ENCODE data around the gene MAVS. TPM values are rescaled to one million over a fixed set of nuclear protein-coding genes. Genes with fewer than 3 reads are reported as not detected.

Gene MAVS
- 10 to 100 TPM; 23.3 to 32.3 (median 24.6) TPM for total RNA-seq

DNA sequence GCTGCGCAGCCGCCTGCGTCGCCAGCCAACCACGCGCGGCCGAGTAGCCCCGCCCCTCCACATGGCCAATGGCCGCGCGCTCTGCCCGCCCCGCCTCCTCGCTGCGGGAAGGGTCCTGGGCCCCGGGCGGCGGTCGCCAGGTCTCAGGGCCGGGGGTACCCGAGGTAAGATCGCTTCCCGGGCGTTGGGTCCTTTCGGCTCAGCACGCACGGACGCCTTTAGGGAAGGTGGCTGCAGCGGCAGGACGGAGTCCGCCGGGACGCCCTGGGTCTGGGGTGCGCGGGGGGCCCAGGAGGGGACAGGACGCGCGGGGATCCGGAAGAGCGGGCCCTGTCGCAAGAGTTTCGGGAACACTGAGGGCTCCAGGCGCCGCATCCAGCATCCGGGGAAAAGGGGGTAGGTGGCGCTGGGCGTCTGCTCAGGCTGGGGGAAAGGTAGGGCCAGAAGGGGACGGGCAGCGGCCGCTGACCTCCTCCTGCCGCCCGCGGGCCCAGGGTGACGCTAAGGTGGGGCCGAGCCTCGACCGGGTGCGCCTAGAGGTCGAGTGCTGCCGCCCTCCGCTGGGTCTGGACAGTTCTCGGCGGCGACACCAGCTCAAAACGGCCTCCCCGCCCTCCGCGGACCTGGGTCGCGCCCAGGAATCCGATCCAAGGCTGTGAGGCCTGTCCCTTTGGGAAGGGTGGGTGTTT lies at the start of gene MAVS:
TSS of gene MAVS (plus strand) at position 95 of the 689 bp plus-strand sequence. CDS start 7,791 bp downstream, outside the sequence.
- intact Hi-C loops (cut with DNase I; ENCODE audit: low total_unique reads): no loop called here
- TF ChIP-seq POLR2AphosphoS5 (IDR thresholded peaks at IDR 0.05) (peak; percentile 71 to 86 (median 84)), POLR2A (IDR thresholded peaks at IDR 0.05) (peak; percentile 45)
- TF ChIP-seq, protein P1, sequence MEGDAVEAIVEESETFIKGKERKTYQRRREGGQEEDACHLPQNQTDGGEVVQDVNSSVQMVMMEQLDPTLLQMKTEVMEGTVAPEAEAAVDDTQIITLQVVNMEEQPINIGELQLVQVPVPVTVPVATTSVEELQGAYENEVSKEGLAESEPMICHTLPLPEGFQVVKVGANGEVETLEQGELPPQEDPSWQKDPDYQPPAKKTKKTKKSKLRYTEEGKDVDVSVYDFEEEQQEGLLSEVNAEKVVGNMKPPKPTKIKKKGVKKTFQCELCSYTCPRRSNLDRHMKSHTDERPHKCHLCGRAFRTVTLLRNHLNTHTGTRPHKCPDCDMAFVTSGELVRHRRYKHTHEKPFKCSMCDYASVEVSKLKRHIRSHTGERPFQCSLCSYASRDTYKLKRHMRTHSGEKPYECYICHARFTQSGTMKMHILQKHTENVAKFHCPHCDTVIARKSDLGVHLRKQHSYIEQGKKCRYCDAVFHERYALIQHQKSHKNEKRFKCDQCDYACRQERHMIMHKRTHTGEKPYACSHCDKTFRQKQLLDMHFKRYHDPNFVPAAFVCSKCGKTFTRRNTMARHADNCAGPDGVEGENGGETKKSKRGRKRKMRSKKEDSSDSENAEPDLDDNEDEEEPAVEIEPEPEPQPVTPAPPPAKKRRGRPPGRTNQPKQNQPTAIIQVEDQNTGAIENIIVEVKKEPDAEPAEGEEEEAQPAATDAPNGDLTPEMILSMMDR (IDR thresholded peaks at IDR 0.05): peak in 1 of 3 donors; percentile 9

DNA sequence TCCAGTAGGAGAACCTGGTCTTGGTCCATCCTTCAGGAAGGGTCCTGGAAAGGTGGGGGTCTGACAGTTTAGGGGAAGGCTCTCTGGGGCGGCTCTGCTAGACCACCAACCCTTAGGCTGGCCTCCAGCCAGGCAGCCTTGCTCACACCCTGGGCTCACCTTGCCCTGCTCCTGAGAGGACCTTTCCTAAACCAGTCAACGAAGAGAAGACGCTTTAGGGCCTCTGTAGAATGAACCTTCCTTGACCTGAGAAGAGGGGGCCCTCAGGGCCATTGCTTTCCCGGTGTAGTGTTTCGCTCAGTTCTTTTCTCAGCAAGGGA lies 49.4 kb upstream of the MAVS start:
- H3K27ac ChIP-seq: peak overlapping the region; percentile 26 to 97

More for the DNA sequence above, at the start of gene MAVS:
- Histone ChIP-seq H3K27ac (peak within 1 kb of the TSS; percentile 92 to 95), H3K4me3 (peak within 1 kb of the TSS; percentile 83 to 98 (median 89)), H3K36me3 (no peaks in the 10 kb centered on the region), H3K4me1 (peaks cover 0 to 13% of the 10 kb centered on the region in 2 donors), H3K27me3 (no peaks in the 10 kb centered on the region), H3K9me3 (no peaks in the 10 kb centered on the region)
- DNase-seq (ENCODE audit: low spot score in 2 of 2): peak; percentile 28 to 88

DNA sequence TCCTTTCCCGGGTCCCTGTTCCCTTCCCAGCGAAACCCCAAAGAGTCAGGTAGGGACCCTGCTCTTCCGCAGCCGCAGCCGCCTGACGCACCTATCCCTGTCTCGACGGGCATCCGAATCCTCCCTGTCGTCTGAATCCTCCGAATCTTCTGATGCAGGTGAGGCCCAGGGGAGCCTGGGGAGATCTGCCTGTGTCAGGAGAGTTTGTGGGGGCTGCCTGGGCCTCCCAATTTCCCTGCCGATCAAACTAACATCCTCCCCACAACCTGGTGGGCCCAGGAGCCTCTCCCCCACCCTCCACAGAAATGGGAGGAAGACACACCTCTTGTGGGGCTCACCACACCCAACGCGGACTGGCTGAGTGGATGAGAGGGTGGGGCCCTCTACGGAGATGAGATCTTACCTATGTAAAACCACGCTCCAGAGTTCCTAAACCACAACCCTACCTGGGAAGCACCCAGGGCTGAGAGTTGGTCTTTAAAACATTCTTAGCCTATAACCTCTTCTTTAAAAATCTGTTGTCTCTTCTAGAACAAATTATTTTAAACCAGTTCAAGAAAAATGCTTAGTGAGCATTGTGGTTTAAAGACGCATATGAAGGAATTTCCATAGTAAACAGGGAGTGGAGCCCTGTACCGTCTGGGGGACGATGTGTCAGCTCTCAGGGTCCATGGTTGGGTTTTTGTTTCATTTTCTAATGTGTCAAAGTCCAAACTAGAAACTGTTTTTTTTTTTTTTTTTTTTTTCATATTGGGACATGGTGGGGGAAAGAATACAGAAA lies 48.9 kb upstream of the MAVS start:
- no peaks in the 10 kb centered on the region for H3K9me3 ChIP-seq
- H3K27me3 ChIP-seq: no peaks in the 10 kb centered on the region
- TF ChIP-seq POLR2A (IDR thresholded peaks at IDR 0.05) (no peak), POLR2AphosphoS5 (IDR thresholded peaks at IDR 0.05) (no peak)
- TF ChIP-seq, protein P1 (IDR thresholded peaks at IDR 0.05): no peak
- no peaks in the 10 kb centered on the region for H3K36me3 ChIP-seq
- intact Hi-C loops (cut with DNase I; ENCODE audit: low total_unique reads): no loop called here
- peak overlapping the region; percentile 26 to 97 for H3K27ac ChIP-seq
- H3K4me3 ChIP-seq: peak overlapping the region; percentile 59 to 93 (median 69)
- peaks cover 0 to 12% of the 10 kb centered on the region in 2 donors for H3K4me1 ChIP-seq
- no peak for DNase-seq (ENCODE audit: low spot score in 2 of 2)

More for the DNA sequence above, 49.4 kb upstream of the MAVS start:
- Histone ChIP-seq H3K9me3 (no peaks in the 10 kb centered on the region), H3K36me3 (no peaks in the 10 kb centered on the region), H3K4me3 (peak overlapping the region; percentile 59 to 93 (median 69)), H3K27me3 (no peaks in the 10 kb centered on the region), H3K4me1 (peaks cover 0 to 8% of the 10 kb centered on the region in 2 donors)
- intact Hi-C loops (cut with DNase I; ENCODE audit: low total_unique reads): no loop called here
- DNase-seq (ENCODE audit: low spot score in 2 of 2): no peak
- TF ChIP-seq, protein P1 (IDR thresholded peaks at IDR 0.05): no peak
- TF ChIP-seq POLR2A (IDR thresholded peaks at IDR 0.05) (no peak), POLR2AphosphoS5 (IDR thresholded peaks at IDR 0.05) (no peak)

DNA sequence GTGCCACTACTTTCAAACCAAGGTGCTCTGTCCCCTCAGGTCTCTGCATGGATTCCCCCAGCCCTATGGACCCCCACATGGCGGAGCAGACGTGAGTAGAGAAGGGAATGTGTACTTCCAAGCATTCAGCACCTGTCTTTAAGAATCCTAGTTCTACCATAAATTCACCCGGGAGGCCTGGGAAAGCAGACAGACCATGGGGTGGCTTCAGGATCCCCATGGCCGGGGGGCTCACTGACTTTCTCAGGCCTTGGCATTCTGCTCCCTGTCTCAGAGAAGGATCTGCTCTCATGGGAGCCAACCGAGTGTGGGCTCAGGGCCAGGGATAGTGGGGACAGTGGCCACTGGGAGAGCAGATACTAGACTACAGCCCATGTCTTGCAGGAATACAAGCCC lies 48.3 kb upstream of the MAVS start:
- intact Hi-C loops (cut with DNase I; ENCODE audit: low total_unique reads): no loop called here
- Histone ChIP-seq H3K4me3 (no peak overlapping the region), H3K27me3 (no peaks in the 10 kb centered on the region), H3K27ac (no peak overlapping the region), H3K9me3 (no peaks in the 10 kb centered on the region), H3K4me1 (peaks cover 0 to 12% of the 10 kb centered on the region in 2 donors), H3K36me3 (no peaks in the 10 kb centered on the region)
- TF ChIP-seq, protein P1 (IDR thresholded peaks at IDR 0.05): no peak
- TF ChIP-seq POLR2A (IDR thresholded peaks at IDR 0.05) (no peak), POLR2AphosphoS5 (IDR thresholded peaks at IDR 0.05) (no peak)
- no peak for DNase-seq (ENCODE audit: low spot score in 2 of 2)

DNA sequence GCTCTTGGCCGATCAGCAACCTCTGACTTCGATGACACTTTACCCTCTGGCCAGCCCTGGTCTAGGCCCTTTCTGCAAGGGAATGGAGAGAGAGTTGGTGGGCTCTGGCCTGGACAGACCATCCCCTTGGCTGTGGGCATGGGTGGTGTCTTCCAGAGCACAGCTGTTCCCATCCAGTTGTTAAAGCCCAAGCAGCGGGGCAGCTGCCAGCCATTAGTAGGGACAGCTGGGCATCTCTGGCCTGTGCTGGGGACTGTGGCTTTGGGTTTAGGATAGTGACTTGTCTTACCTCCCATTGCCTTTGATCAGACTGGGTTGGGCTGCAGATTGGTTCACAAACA lies 47.8 kb upstream of the MAVS start:
- DNase-seq (ENCODE audit: low spot score in 2 of 2): no peak
- Histone ChIP-seq H3K4me1 (peaks cover 0 to 12% of the 10 kb centered on the region in 2 donors), H3K4me3 (no peak overlapping the region), H3K27ac (peak overlapping the region; percentile 25 to 48), H3K36me3 (no peaks in the 10 kb centered on the region), H3K27me3 (no peaks in the 10 kb centered on the region), H3K9me3 (no peaks in the 10 kb centered on the region)
- TF ChIP-seq POLR2AphosphoS5 (IDR thresholded peaks at IDR 0.05) (no peak), POLR2A (IDR thresholded peaks at IDR 0.05) (no peak)
- TF ChIP-seq, protein P1 (IDR thresholded peaks at IDR 0.05): no peak
- intact Hi-C loops (cut with DNase I; ENCODE audit: low total_unique reads): no loop called here
